Measurements from ENCODE around the gene AURKB. TPM values are rescaled to one million over a fixed set of nuclear protein-coding genes. Genes with fewer than 3 reads are reported as not detected.
A peak's percentile ranks its signal among the peaks of the same experiment; 100 is the strongest.

AURKB gene
- polyA plus RNA-seq, 1 donor from 2014 or later: 0.34 TPM

GRCh38 chr17:8155231-8155995 is 55.0 kb downstream of the AURKB start:
- Mint-ChIP-seq H3K9me3 (no peaks in the 10 kb centered on the region), H3K27ac (peak overlapping the region in 1 of 3 donors; percentile 96), H3K36me3 (peaks cover 3% of the 10 kb centered on the region), H3K4me1 (peaks cover 25 to 42% (median 40%) of the 10 kb centered on the region in 3 donors), H3K4me3 (no peak overlapping the region), H3K27me3 (peaks cover 5% of the 10 kb centered on the region)

Other genes with a start within 250 kb of the AURKB start
- 0.18 TPM for gene GUCY2D, start 208.0 kb downstream of the AURKB start, polyA plus RNA-seq
- not detected for gene ALOX15B, start 171.5 kb downstream of the AURKB start, polyA plus RNA-seq
- gene ALOX12B, start 122.9 kb downstream of the AURKB start, polyA plus RNA-seq: 0.41 TPM
- not detected for gene ALOXE3, start 92.1 kb downstream of the AURKB start, polyA plus RNA-seq
- gene HES7, start 86.5 kb downstream of the AURKB start, polyA plus RNA-seq: not detected
- gene PER1, start 58.2 kb downstream of the AURKB start, polyA plus RNA-seq: 12.6 TPM
- gene VAMP2, start 47.6 kb downstream of the AURKB start, polyA plus RNA-seq: 83.7 TPM
- gene TMEM107, start 34.2 kb downstream of the AURKB start, polyA plus RNA-seq: 35.2 TPM
- 30.0 TPM for gene BORCS6, start 20.4 kb downstream of the AURKB start, polyA plus RNA-seq
- gene CTC1, start 37.5 kb upstream of the AURKB start, polyA plus RNA-seq: 35.1 TPM
- gene PFAS, start 38.7 kb upstream of the AURKB start, polyA plus RNA-seq: 15.5 TPM
- 67.4 TPM for gene RANGRF, start 78.1 kb upstream of the AURKB start, polyA plus RNA-seq
- gene SLC25A35, start 84.8 kb upstream of the AURKB start, polyA plus RNA-seq: 1.7 TPM
- not detected for gene ARHGEF15, start 99.7 kb upstream of the AURKB start, polyA plus RNA-seq
- not detected for gene ODF4, start 129.3 kb upstream of the AURKB start, polyA plus RNA-seq
- gene RPL26, start 172.6 kb upstream of the AURKB start, polyA plus RNA-seq: 1,664 TPM
- 0.08 TPM for gene RNF222, start 187.3 kb upstream of the AURKB start, polyA plus RNA-seq
- 52.3 TPM for gene NDEL1, start 225.3 kb upstream of the AURKB start, polyA plus RNA-seq